Medulla oblongata (tissue), 1 donor: ENCODE data around the gene OR4A5.
"Not testable (repeated sequence)": the region's sequence is repeated elsewhere in the genome, so short reads cannot be mapped to it uniquely, and the experiment has no call there.

Experiments
- DNase-seq: peaks from one replicate; pipeline ENCODE4 v3.0.0-alpha.2; 2015; ENCODE audit errors: extremely low spot score

The OR4A5 gene, protein sequence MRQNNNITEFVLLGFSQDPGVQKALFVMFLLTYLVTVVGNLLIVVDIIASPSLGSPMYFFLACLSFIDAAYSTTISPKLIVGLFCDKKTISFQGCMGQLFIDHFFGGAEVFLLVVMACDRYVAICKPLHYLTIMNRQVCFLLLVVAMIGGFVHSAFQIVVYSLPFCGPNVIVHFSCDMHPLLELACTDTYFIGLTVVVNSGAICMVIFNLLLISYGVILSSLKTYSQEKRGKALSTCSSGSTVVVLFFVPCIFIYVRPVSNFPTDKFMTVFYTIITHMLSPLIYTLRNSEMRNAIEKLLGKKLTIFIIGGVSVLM

DNA sequence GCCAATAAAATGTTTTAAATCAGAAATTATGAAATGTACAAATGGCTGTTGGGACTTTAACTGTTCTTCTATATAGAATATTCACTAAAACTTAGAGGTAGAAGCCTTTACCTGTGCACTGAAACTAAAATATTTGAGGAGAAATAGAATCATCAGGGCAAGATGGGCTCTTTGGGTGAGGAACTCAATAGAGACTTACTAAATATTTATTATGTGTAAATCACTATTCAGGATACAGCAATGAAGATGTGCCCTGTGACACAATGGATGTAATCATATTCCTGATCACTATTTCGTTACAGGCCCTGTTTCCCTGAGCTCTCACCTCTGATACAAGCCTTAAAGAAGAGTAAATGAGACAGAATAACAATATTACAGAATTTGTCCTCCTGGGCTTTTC is at the start of gene OR4A5:
Gene OR4A5, plus strand, starts transcription at position 301 of the 400 bp plus-strand sequence. Its CDS starts 53 bp downstream, at position 354.
- DNase-seq: not testable (repeated sequence)

DNA sequence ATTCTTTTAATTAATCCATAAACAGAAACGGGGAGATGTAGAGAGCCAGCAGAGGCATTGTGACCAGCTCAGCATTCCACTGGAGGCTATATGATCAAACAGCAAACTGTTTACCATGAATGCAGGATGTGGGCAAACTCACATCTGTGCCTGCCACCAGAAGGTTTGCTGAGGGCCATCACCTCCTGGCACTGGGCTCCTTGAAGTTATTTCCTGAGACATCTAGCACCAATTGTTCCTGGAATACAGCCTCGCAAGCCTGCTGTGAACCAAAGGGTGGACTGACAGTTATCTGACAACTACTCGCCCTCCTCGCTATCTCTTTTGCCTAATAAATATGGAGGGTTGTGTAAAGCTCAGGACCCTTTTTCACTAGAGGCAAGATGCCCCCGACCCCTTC is 13.5 kb downstream of the OR4A5 start:
- not testable (repeated sequence) for DNase-seq
